GM21381 (cell line): ENCODE measurements around the gene CDX1.

Experiments
- ATAC-seq: cut with Tn5 transposase; IDR thresholded peaks from one replicate; pipeline ENCODE4 v1.9.1; 2021; ENCODE audit warnings: mild to moderate bottlenecking, moderate library complexity; ENCODE audit not compliant: unreplicated experiment

The CDX1 gene

DNA sequence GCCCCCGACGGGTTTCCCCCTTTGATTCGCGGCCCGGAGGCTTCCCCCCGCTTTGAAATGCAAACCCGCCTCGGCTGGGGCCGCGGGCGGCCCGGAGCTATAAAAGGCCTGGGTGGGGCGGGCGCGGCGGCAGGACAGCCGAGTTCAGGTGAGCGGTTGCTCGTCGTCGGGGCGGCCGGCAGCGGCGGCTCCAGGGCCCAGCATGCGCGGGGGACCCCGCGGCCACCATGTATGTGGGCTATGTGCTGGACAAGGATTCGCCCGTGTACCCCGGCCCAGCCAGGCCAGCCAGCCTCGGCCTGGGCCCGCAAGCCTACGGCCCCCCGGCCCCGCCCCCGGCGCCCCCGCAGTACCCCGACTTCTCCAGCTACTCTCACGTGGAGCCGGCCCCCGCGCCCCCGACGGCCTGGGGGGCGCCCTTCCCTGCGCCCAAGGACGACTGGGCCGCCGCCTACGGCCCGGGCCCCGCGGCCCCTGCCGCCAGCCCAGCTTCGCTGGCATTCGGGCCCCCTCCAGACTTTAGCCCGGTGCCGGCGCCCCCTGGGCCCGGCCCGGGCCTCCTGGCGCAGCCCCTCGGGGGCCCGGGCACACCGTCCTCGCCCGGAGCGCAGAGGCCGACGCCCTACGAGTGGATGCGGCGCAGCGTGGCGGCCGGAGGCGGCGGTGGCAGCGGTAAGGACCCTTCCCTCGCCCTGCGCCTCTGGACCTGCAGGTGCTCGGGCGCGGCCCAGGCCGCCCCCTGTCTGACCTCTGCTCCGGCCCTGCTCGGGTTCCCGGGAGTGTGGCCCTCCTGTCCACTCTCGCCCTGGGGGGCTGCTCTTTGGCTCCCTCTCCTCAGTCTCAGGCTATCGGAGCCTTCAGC is at the start of gene CDX1:
CDX1 (plus strand) TSS at position 129 of the 862 bp plus-strand sequence; CDS start at position 228, 99 bp downstream.
- no peak for ATAC-seq

DNA sequence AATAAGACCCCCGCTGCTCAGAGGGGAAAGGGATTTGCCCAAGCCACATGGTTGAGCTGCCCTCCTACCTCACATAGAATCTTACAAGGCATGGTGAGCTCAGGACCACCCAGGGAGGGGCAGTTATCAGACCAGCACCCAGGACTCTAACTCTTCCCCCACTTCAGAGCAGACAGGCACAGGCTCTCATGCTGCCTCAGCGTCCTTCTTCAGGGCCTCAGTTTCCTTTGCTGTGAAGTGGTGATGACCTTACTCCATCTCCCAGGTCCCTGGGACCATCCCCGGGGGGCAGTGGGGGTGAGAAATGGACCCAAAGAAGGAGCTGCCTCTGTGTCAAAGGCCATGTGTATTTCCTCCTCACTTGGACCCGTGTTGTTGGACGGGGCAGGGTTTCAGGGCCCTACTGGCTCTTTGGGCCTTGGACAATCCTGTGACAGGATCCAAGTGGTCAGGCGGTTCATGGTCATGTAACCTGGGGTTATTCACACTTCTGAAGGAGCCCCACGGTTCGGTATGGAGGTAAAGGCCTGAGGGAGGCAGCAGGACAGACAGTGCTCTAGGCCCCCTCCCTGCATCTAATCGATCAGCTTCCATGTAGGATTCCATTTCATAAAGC is 48.5 kb upstream of the CDX1 start:
- ATAC-seq: no peak

DNA sequence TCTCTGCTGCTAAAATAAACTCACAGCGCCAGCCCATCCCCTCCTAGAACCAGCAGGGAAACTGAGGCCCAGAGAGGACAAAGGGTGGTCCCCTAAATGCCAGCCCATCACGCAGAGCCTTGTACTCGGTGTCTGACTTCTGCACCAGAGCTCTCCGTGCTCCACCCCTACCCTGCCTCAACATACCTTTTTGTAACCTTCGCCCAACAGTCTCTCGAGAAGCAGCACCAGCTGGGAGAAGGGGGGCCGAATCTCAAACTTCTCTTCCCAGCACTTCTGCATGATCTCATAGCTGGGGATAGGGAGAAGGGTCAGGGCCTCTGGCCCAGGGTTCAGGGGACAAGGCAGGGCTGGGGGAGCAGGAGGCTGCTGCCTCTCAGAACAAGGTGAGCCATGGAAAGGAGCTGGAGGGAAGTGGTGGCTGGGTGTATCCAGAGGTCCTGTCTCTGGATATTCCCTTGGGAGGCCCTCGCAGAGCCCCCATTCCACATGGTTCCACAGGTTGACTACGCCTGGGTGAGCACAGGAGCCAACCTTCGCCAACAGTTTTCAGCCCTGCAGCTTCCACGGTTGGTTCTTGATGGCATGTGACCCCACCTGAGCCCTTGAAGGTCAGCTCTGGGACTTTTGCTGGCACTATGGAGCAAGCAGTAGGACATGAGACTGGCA is 47.9 kb upstream of the CDX1 start:
- no peak for ATAC-seq

DNA sequence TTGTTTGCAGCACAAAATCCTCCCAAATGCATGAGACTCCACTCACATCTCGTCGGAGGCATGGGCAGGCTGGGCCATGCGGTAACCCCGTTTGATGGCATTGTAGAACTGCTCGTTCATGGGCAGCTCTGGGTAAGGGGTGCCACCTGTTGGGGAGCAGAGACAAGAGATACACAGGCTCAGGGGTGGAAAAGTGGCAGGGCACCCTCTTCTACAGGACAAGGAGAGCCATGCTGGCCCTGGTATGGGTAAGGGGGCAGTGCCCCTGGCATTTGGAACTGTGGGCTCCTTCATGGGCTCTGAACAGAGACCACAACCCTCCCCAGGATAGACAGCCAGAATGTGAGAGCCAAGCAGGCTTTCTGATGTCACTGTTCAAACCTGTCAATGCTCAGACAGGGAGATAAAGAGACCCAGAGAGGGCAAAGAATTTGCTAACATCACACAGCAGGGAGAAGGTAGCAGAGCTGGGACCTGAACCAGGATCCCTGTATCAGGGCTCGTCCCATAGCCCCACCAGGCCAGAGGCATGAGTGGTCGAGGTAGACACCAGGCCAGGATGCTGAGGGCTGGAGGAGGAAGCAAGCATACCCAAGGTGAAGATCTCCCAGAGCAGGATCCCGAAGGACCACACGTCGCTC is 47.0 kb upstream of the CDX1 start:
- ATAC-seq: no peak

DNA sequence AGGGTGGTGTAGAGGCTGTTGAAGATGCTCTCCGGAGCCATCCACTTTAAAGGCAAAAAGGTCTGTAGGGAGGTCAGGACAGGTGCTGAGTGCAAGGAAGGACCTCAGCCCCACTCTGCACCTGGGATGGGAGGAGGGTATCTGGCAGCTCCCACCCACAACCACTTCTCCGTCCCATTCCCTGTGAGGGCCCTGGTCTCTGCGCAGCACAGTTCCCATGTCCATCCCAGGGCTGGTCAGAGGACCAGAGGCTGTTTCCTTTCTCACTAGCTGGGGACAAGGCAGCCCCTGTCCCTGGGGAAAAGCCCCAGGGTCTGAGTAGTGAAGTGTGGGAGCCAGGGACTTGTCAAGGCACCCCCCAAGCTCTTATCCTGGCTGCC is 46.5 kb upstream of the CDX1 start:
- ATAC-seq: no peak

- no peak for ATAC-seq
Measured at GRCh38 chr5:150120617-150121447, 45.7 kb upstream of the CDX1 start.

DNA sequence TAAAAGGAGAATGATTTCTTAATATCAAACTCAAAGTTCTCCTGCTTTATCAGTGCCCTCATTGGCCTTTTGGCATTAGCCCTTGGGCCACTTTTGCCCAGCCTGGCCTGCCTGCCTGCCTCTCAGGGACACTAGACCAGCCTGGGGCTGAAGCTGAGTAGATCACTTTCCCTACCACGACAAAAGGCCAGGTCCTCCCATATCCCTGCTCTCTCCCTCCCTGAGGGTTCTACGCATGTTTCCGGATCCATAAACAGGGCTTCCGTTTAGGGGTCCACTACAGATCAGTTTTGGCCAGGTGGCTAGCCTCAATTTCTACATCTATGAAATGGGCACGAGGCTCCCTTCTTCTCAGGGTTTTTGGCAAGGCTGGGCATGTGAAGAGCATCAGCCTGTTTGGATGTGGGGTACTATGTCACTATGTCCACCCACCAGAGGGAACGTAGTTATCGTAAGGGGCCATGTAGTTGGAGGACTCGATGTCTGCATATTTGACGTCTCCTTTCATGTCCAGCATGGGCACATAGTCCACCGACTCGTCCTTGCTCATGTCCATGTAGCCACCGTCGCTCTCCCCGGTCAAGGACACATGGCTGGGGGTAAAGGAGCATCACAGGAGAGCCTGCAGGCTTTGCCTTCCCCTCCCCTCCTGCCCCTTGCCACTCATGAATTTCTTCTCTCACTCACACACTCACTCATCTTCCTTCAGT is 45.0 kb upstream of the CDX1 start:
- ATAC-seq: no peak

DNA sequence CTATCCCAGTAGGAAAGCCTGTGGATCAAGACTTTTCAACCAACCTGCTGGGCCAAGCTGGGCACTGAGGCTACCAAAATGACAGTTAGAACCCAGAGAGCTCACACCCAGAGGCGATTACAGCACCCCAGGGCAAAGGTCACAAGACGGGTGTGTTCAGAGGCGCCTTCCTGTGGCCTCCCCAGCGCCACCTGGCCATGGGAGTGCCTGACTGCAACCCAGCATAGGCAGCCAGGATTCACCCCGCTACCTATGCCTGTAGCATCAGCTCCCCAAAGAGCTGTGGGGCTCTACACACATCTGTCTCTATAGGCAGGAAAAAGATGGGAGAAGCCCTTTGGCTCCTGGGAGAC is 44.4 kb upstream of the CDX1 start:
- peak; percentile 80 for ATAC-seq

GRCh38 chr5:150122536-150123481 is 43.8 kb upstream of the CDX1 start:
- ATAC-seq: no peak

- ATAC-seq: no peak
Measured at GRCh38 chr5:150123542-150123941, 43.0 kb upstream of the CDX1 start.

GRCh38 chr5:150124111-150124557 is 42.4 kb upstream of the CDX1 start:
- no peak for ATAC-seq

- ATAC-seq: no peak
Measured at GRCh38 chr5:150124596-150124995, 42.0 kb upstream of the CDX1 start.

DNA sequence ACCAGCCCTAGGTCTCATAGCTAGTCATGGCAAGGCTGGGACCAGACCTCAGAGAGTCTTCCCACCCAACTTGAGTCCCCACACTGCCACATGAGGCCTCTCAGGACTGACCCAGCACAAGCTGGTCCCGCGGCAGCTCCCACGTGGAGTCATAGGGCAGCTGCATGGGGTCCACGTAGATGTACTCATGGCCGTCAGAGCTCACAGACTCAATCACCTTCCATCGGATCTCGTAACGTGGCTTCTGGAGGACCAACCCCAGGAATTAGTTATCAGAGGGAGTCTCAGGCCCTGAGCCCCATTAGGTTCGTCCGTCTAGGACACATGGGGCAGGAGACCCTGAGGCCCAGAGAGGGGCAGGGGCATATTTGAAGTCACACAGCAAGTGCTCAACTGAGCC is 41.2 kb upstream of the CDX1 start:
- ATAC-seq: no peak

GRCh38 chr5:150126199-150126920 is 40.2 kb upstream of the CDX1 start:
- ATAC-seq: no peak

DNA sequence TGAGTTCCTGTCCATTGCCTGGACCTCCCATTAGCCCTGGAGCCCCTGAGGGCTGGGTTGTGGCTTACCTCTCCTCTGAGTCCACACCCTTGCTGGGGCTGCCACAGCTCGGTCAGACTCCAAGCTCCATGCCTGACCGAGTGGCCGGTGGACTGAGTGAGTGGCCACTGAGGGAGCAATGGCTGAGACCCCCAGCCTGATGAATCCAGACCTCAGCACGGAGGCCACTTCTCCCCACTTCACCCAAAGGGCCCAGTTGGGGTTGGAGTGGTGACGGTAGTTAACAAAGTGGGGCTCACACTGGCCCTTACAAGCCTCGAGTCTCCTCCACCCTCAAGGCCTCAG is 39.7 kb upstream of the CDX1 start:
- no peak for ATAC-seq

DNA sequence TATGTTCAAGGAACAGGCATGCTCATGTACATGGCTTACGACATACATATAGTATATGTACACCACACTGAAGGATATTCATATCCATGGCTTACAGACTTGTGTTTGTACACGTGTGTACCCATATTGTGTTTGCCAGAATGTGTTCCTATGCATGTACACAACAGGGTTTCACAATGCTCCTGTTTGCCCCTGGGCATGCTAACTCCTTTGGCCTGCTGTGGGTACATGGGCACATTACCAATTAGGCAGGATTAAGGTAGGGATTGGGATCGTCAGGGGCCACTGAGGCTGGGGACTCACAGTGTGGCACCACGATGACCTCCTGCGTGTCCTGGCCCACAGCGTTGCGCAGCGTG is 37.1 kb upstream of the CDX1 start:
- ATAC-seq: no peak

DNA sequence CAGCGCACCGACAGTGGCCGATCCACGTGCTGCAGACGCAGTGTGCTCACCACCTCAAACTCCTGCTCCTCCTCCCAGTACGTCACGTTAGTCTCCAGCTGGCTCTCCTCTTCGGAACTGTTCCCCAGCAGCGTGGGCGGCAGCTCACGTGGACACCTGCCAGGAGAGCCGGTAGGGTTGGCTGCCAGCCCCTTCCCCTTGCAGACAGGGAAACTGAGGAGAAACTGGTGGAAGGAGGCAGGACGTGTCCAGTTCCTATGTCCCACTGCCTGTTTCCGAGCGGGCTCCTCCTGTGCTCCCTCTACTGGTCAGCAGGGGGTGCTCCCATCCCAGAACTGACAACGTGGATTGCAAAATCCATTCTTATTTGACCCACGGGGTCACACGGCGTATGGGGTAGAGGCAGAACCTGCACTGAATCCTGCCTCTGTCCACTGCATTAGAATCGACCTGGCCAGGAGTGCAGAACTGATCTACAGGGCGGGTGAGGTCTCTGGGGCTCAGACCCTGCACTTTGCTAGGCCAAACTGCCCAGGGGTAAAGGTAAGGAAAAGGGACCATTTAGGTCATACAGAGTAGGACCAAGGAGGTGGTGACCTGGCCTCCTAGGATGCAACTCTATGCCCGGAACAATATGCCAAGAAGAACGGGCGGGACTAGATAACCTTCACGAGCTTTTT is 36.6 kb upstream of the CDX1 start:
- ATAC-seq: no peak

DNA sequence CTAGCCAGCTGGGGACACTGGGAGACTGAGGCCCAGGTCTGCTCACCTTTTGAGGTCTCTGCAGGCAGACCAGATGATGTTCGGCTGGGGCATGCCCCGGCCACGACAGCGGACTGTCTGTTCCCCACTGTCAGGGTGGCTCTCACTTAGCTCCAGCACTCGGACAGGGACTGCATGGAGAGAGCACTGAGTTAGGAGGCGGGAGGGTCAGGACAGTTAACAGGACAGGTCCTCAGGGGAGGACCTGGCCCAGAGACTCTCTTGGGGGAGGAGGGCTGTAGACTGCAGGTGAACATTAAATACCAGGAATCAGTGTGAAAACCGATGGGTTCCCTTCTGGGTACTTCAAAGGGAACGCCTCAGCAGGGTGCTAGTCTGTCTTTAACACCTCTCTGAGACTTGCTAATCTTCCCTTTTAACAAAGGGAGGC is 36.1 kb upstream of the CDX1 start:
- no peak for ATAC-seq
